ENCODE measurements around the gene SLC16A13. TPM values are rescaled to one million over a fixed set of nuclear protein-coding genes. Genes with fewer than 3 reads are reported as not detected.

SLC16A13 gene
- total RNA-seq, 3 donors from 2014 or later = 5.7 to 7.0 (median 6.7) TPM

- Mint-ChIP-seq H3K9me3 (no peaks in the 10 kb centered on the region), H3K36me3 (ENCODE audit: insufficient read depth) (peaks cover 7% of the 10 kb centered on the region), H3K27me3 (ENCODE audit: low read depth) (no peaks in the 10 kb centered on the region), H3K4me1 (ENCODE audit: low read depth) (peaks cover 52% of the 10 kb centered on the region), H3K4me3 (no peak overlapping the region)
- ATAC-seq (no peak), DNase-seq (no peak)
Measured at GRCh38 chr17:7019367-7019766, 16.4 kb upstream of the SLC16A13 start.

GRCh38 chr17:7019839-7020519 is 15.8 kb upstream of the SLC16A13 start:
- peaks cover 7% of the 10 kb centered on the region for H3K36me3 Mint-ChIP-seq (ENCODE audit: insufficient read depth)
- H3K9me3 Mint-ChIP-seq = no peaks in the 10 kb centered on the region
- DNase-seq (no peak), ATAC-seq (no peak)
- no peak overlapping the region for H3K4me3 Mint-ChIP-seq
- H3K4me1 Mint-ChIP-seq (ENCODE audit: low read depth) = peaks cover 52% of the 10 kb centered on the region
- no peaks in the 10 kb centered on the region for H3K27me3 Mint-ChIP-seq (ENCODE audit: low read depth)

DNA sequence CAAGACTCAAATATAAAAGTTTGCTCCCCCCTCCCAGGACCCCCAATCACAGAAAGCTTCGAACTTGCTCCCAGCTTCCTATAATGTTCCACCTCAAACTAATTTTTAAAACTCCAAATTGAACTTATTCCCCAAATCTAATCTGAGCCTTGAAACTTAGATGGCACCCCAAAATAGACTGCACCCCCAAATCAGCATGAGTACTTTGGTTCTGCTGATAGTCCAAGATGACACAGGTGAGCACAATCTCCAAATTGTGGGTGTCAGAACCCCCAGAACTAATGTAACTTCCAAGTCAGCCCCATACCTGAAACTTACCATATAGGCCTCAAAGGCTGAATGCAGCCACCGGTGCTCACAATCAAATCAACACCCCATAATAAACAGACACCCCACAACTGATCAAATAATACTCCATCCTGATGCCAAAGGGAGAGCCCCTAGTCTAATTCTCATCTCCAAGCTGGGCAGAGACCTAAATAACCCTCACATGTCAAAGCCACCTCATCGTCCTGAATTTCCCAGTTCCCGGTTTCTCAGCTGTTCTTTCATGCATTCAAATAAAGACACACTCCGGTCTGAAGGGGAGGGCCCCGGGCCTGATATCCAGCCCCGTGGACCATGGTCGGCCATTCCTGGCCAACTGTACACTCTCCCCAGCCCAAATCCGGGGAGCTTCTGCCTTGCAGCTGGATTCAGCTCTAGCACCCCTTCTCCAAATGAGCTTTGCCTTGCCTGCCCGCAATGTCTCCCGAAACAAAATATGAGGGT is 14.7 kb upstream of the SLC16A13 start:
- Mint-ChIP-seq H3K4me3 (no peak overlapping the region), H3K27me3 (ENCODE audit: low read depth) (no peaks in the 10 kb centered on the region), H3K36me3 (ENCODE audit: insufficient read depth) (peaks cover 7% of the 10 kb centered on the region), H3K4me1 (ENCODE audit: low read depth) (peaks cover 42% of the 10 kb centered on the region), H3K9me3 (no peaks in the 10 kb centered on the region)
- DNase-seq = no peak
- no peak for ATAC-seq

GRCh38 chr17:7021993-7022778 is 13.6 kb upstream of the SLC16A13 start:
- Mint-ChIP-seq H3K27me3 (ENCODE audit: low read depth) (no peaks in the 10 kb centered on the region), H3K4me1 (ENCODE audit: low read depth) (peaks cover 35% of the 10 kb centered on the region), H3K4me3 (peak overlapping the region; percentile 63), H3K9me3 (no peaks in the 10 kb centered on the region), H3K36me3 (ENCODE audit: insufficient read depth) (peaks cover 6% of the 10 kb centered on the region)
- peak; percentile 80 for ATAC-seq
- DNase-seq = peak; percentile 73

DNA sequence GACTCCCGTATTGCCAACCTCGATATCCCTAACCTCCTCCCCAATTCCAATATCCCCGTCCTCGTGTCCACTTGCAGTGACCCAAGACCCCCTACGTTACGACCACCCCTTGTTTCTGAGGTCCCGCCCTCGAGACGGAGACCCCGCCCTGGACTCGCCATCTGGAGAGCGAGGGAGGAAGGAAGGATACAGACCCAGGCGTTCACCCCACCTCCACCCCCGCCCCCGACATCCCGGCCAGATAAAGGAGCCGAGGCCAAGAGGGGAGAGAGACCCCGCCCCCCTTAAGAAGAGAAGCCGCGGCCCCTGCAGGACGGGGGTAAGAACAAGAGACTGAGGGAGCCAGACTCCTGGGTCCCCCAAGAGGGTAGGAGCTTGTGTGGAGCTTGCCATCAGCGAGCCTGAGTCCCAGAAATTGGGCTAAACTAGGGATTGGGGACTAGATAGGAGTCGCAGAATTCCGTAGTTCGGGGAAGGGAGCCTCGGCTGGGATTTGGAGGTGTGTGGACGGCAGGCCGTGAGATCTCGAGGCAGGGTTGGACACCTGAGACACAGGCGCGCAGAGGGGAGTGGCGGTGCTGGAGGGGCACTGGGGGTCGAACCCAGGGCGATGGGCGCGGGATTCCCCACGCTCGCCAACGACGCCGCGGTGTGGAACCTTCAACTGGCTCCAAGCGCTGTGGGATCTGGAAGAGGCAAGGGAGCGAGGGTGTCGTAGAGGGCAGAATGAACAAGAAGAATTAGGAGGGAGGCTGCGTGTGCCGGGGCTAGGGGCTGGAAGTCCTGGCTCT is 12.8 kb upstream of the SLC16A13 start, which contains the start of gene BCL6B:
TSS of gene BCL6B (plus strand) at position 270 of the 791 bp plus-strand sequence. CDS start 622 bp downstream, outside the sequence.
- Mint-ChIP-seq H3K36me3 (ENCODE audit: insufficient read depth) (no peaks in the 10 kb centered on the region), H3K4me3 (peak within 1 kb of the TSS; percentile 63), H3K4me1 (ENCODE audit: low read depth) (peaks cover 27% of the 10 kb centered on the region), H3K27me3 (ENCODE audit: low read depth) (no peaks in the 10 kb centered on the region), H3K9me3 (no peaks in the 10 kb centered on the region)
- DNase-seq (no peak), ATAC-seq (no peak)

GRCh38 chr17:7023576-7024401 is 12.0 kb upstream of the SLC16A13 start:
- no peaks in the 10 kb centered on the region for H3K27me3 Mint-ChIP-seq (ENCODE audit: low read depth)
- DNase-seq (peak; percentile 95), ATAC-seq (peak; percentile 86 to 87)
- no peaks in the 10 kb centered on the region for H3K36me3 Mint-ChIP-seq (ENCODE audit: insufficient read depth)
- H3K9me3 Mint-ChIP-seq = no peaks in the 10 kb centered on the region
- peak overlapping the region; percentile 63 for H3K4me3 Mint-ChIP-seq
- H3K4me1 Mint-ChIP-seq (ENCODE audit: low read depth) = peaks cover 24% of the 10 kb centered on the region

GRCh38 chr17:7024402-7024785 is 11.4 kb upstream of the SLC16A13 start:
- H3K27me3 Mint-ChIP-seq (ENCODE audit: low read depth) = no peaks in the 10 kb centered on the region
- no peaks in the 10 kb centered on the region for H3K9me3 Mint-ChIP-seq
- no peak for DNase-seq
- peaks cover 29% of the 10 kb centered on the region for H3K4me1 Mint-ChIP-seq (ENCODE audit: low read depth)
- H3K36me3 Mint-ChIP-seq (ENCODE audit: insufficient read depth) = no peaks in the 10 kb centered on the region
- H3K4me3 Mint-ChIP-seq = no peak overlapping the region
- no peak for ATAC-seq

DNA sequence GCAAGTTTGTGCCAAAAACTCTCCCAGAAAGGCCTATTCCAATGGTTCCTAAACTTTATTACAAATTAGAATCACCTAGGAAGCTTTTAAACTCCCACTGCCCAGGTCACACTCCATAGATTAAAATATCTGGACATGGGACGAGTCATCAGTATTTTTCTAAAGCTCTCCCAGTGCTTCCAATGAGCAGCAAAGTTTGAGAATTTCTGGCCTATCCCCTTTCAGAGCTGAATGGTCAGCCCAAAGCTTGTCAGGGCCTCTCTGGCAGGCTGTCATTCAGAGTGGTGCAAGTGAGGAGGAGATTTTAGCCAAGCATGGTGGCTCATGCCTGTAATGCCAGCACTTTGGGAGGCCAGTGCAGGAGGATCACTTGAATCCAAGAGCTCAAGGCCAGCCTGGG is 10.6 kb upstream of the SLC16A13 start:
- H3K27me3 Mint-ChIP-seq (ENCODE audit: low read depth) = no peaks in the 10 kb centered on the region
- no peaks in the 10 kb centered on the region for H3K36me3 Mint-ChIP-seq (ENCODE audit: insufficient read depth)
- ATAC-seq (no peak), DNase-seq (no peak)
- peaks cover 38% of the 10 kb centered on the region for H3K4me1 Mint-ChIP-seq (ENCODE audit: low read depth)
- H3K9me3 Mint-ChIP-seq = no peaks in the 10 kb centered on the region
- no peak overlapping the region for H3K4me3 Mint-ChIP-seq

- Mint-ChIP-seq H3K9me3 (no peaks in the 10 kb centered on the region), H3K4me1 (ENCODE audit: low read depth) (peaks cover 41% of the 10 kb centered on the region), H3K4me3 (no peak overlapping the region), H3K36me3 (ENCODE audit: insufficient read depth) (no peaks in the 10 kb centered on the region), H3K27me3 (ENCODE audit: low read depth) (no peaks in the 10 kb centered on the region)
- ATAC-seq (no peak), DNase-seq (no peak)
Measured at GRCh38 chr17:7026471-7027115, 9.2 kb upstream of the SLC16A13 start.

DNA sequence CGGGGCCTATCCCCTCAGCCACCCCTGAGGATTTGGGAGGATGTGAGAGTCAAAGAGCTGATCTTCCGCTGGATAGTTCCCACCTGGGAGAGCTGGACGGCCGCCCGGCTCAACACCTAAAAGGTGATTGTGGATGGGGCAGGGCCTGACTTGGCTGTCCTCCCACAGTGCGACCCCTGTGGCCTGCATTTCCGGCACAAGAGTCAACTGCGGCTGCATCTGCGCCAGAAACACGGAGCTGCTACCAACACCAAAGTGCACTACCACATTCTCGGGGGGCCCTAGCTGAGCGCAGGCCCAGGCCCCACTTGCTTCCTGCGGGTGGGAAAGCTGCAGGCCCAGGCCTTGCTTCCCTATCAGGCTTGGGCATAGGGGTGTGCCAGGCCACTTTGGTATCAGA is 8.5 kb upstream of the SLC16A13 start:
- H3K4me1 Mint-ChIP-seq (ENCODE audit: low read depth) = peaks cover 40% of the 10 kb centered on the region
- H3K27me3 Mint-ChIP-seq (ENCODE audit: low read depth) = no peaks in the 10 kb centered on the region
- H3K9me3 Mint-ChIP-seq = no peaks in the 10 kb centered on the region
- no peak for DNase-seq
- H3K4me3 Mint-ChIP-seq = no peak overlapping the region
- H3K36me3 Mint-ChIP-seq (ENCODE audit: insufficient read depth) = no peaks in the 10 kb centered on the region
- ATAC-seq = no peak

- H3K4me1 Mint-ChIP-seq (ENCODE audit: low read depth) = peaks cover 42% of the 10 kb centered on the region
- no peaks in the 10 kb centered on the region for H3K36me3 Mint-ChIP-seq (ENCODE audit: insufficient read depth)
- no peak for ATAC-seq
- no peaks in the 10 kb centered on the region for H3K9me3 Mint-ChIP-seq
- no peaks in the 10 kb centered on the region for H3K27me3 Mint-ChIP-seq (ENCODE audit: low read depth)
- DNase-seq = no peak
- no peak overlapping the region for H3K4me3 Mint-ChIP-seq
Measured at GRCh38 chr17:7029096-7029495, 6.7 kb upstream of the SLC16A13 start.

GRCh38 chr17:7029659-7030058 is 6.2 kb upstream of the SLC16A13 start:
- DNase-seq = no peak
- Mint-ChIP-seq H3K27me3 (ENCODE audit: low read depth) (no peaks in the 10 kb centered on the region), H3K4me1 (ENCODE audit: low read depth) (peaks cover 45% of the 10 kb centered on the region), H3K4me3 (peak overlapping the region; percentile 47), H3K9me3 (no peaks in the 10 kb centered on the region), H3K36me3 (ENCODE audit: insufficient read depth) (no peaks in the 10 kb centered on the region)
- peak; percentile 66 to 80 for ATAC-seq

All from activated T-cell treated with anti-CD3 and anti-CD28 coated beads, Interleukin-2, amount 50 U/mL, for 4 hours (primary cell).